HG03439 (cell line): ENCODE measurements around the gene NUCB1.

Experiments used
- ATAC-seq: cut with Tn5 transposase; IDR thresholded peaks from one replicate; pipeline ENCODE4 v1.9.1; 2021; ENCODE audit warnings: mild to moderate bottlenecking, moderate library complexity; ENCODE audit not compliant: unreplicated experiment

NUCB1 gene

GRCh38 chr19:48928164-48929025, 28.3 kb downstream of the NUCB1 start:
- no peak for ATAC-seq

DNA sequence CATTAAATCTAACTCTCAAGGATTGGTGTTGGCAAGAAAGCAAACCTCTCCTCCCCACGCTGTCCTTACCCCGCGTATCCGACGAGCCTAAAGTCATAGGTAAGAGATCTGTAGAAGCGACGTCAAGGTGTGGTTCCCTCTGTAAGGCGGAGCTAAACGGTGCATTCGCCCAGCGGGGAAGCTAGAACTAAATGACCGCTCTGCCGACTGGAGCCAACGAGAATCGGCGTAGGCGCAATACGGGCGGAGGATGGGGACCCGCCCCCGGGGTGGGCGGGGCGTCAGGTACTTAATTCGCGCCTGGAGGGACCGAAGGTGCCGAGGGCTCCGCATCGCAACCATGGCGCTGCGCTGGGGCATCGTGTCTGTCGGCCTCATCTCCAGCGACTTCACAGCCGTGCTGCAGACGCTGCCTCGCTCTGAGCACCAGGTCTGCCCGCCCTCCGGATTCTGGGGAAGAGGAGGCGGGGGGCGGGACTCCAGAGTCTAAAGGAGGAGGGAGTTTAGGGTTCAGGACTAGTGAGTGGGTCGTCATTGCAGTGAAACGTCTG, 33.3 kb downstream of the NUCB1 start, which contains the start of gene DHDH:
Gene DHDH (plus strand): TSS at position 318 of the 551 bp plus-strand sequence. CDS start 23 bp downstream, at position 341.
- peak; percentile 63 for ATAC-seq

- no peak for ATAC-seq
Observed at GRCh38 chr19:48934837-48935236, 34.7 kb downstream of the NUCB1 start.

GRCh38 chr19:48935864-48936263, 35.8 kb downstream of the NUCB1 start:
- no peak for ATAC-seq

DNA sequence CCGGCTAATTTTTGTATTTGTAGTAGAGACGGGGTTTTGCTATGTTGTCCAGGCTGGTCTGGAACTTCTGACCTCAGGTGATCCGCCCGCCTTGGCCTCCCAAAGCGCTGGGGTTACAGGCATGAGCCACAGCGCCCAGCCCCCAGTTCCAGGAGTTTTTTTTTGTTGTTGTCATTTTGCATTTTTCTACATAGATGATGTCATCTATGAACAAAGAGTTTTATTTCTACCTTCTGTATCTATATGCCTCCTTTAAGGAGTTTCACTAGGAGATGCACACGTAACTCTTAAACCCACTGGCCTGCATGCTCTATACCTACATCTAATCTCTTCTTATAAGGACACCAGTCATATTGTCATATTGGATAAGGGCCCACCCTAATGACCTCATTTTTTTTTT, 38.1 kb downstream of the NUCB1 start:
- no peak for ATAC-seq

DNA sequence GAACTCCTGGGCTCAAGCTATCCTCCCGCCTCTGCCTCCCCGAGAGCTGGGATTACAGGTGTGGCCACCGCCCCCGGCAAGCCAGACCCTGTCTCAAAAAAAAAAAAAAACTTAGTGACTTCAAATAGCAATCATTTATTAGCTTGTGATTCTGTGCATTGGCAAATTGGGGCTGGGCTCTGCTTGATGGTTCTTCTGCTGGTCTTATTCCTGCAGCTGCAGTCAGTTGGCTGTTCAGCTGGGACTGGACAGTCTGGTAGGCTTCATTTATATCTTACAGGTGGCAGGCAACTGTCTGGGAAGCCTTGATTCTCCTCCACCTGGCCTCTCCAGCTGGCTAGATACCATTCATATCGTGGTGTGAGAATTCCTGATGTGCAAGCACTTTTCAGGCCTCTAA, 40.8 kb downstream of the NUCB1 start:
- ATAC-seq: no peak

- no peak for ATAC-seq
Observed at GRCh38 chr19:48943081-48943480, 43.0 kb downstream of the NUCB1 start.

DNA sequence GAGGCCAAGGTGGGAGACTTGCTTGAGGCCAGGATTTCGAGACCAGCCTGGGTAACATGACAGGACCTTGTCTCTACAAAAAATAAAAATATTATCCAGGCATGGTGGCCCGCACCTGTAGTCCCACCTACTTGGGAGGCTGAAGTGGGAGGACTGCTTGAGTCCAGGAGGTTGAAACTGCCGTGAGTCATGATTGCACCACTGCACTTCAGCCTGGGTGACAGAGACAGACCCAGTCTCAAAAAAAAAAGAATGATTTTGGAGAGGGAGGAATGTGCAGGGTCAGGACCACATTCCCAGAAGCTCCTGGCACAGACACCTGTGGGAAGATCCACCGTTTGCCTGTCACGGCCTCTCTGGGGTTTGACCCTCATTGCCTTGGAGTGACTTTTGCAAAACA, 45.3 kb downstream of the NUCB1 start:
- ATAC-seq: no peak

- ATAC-seq: no peak
Observed at GRCh38 chr19:48945817-48946216, 45.7 kb downstream of the NUCB1 start.

DNA sequence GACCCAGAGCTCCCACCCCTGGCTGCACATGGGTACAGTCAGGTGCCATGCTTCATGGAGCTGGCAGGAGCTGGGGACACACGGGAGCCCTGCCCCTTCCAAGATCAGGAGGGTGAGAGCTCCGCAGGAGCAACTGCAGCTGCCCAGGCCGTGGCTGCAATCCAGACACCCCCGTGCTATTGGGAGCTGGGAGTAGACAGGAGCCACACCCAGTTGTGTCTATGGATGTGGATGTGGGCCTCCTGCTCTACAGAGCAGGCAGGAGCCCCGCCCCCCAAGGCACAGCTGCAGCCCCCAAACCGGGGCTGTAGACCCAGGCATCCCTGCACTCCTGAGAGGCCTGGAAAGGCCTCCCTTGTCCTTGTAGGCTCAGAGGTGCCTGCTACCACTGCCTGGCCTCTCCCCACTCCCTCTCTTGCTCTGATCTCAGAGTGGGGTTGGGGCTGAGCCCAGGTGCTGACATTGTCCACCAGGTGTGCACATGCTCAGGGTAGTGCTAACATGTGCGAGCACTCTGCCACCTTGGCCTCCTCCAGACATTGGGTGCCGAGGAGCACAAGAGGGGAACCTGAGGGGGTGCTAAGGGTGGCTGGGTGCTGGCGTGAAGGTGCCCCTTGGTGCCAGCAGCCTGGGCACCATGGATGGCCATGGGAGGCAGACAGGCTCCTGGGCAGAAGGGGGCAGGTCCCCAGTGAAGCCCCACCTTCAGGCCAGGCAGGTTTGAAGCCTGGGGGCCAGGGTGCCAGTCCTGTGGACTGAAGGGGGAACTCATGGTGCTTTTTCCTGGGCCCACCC, 46.5 kb downstream of the NUCB1 start:
- ATAC-seq: no peak

DNA sequence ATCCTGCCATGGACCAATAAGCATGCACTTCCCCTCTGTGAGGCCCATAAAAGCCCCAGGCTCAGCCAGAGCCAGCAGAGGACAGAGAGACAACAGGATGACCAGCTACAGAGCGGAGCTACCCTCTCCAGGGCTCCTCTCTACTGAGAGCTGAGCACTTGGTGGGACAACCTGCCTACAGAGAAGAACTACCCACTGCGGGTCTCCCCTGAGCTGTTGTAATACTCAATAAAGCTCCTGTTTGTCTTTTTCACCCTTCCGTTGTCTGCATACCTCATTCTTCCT, 47.1 kb downstream of the NUCB1 start:
- ATAC-seq: no peak

DNA sequence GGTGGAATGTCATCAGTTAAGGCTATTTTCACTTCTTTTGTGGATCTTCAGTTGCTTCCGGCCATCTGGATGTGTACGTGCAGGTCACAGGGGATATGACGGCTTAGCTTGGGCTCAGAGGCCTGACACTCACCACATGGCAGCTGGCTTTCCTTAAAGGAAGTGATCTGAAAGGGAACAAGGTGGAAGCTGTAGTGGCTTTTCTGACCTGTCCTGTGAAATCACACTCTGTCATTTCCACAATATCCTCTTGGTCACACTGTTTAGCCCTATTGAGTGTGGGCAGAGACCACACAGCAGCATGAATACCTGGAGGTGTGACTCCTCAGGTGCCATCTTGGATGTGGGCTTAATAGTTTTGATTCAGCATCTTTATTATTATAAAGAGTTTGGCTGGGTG, 50.0 kb downstream of the NUCB1 start:
- ATAC-seq: no peak

DNA sequence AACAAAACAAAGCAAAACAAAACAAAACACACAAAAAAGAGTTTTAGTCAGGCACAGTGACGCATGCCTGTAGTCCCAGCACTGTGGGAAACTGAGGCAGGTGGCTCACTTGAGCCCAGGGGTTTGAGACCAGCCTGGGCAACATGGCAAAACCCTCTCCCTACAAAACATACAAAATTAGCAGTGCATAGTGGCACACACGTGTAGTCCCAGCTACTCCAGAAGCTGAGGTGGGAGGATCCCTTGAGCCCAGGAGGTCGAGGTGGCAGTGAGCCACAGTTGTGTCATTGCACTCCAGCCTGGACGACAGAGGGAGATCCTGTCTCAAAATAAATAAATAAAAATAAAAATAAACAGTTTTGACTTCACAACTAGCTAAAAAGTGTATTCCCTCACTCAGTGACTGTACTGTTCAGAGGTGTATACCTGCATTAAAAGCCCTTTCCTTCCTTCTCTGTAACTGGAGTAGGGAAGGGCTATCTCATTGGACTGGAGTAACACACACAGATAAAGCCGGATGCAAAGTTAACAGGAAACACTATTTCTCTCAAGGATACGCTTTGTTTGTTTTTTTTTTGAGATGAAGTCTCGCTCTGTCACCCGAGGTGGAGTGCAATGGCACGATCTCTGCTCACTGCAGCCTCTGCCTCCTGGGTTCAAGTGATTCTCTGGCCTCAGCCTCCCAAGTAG, 50.9 kb downstream of the NUCB1 start:
- no peak for ATAC-seq

- no peak for ATAC-seq
Observed at GRCh38 chr19:48953141-48953540, 53.0 kb downstream of the NUCB1 start.

GRCh38 chr19:48953990-48954594, 54.0 kb downstream of the NUCB1 start:
- no peak for ATAC-seq

DNA sequence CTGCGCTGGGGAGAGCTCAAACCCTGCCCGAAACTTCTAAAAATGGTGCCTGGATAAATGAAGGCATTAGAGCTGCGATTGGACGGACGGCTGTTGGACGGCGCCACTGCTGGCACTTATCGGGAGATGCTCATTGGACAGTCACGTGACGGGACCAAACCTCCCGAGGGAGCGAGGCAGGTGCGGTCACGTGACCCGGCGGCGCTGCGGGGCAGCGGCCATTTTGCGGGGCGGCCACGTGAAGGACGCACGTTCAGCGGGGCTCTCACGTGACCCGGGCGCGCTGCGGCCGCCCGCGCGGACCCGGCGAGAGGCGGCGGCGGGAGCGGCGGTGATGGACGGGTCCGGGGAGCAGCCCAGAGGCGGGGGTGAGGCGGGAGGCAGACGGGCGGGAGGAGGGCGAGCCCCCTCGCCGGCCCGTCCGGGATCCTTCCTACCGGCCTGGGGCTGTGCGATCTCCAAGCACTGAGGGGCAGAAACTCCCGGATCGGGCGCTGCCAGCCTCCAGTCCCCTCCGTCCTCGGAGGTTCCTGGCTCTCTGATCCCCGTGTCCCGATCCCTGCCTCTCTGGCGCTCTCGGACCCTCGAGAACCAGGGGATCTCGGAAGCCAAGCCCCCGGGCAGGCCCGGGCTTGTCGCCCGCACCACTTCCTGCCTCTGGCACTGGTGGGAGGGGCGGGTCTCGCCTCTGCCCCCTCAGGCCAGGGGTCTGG, 54.6 kb downstream of the NUCB1 start, which contains the start of gene BAX:
Gene BAX (plus strand): TSS at position 281 of the 713 bp plus-strand sequence. CDS start 54 bp downstream, at position 335.
- ATAC-seq: peak; percentile 81

DNA sequence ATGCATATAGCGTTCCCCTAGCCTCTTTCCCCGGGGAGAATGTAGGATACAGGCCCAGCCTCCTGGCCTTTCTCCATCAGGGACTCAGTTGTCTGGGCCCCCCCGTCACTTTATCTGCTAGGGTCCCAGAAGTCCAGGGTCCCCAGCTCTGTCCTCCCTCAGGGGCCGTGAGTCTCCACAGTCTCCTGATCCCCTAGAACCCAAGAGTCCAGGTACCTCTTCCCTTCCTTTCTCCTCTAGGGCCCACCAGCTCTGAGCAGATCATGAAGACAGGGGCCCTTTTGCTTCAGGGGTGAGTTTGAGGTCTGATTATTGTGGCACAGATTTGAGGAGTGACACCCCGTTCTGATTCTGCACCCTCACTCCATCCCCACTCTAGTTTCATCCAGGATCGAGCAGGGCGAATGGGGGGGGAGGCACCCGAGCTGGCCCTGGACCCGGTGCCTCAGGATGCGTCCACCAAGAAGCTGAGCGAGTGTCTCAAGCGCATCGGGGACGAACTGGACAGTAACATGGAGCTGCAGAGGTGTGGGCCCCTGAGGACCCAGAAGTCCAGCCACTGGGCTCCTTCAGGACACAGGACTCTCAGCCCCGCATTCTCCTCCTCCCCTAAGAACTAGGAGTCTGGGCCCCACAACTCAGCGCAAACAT, 55.3 kb downstream of the NUCB1 start:
- ATAC-seq: no peak

- no peak for ATAC-seq
Observed at GRCh38 chr19:48958006-48958405, 57.9 kb downstream of the NUCB1 start.

DNA sequence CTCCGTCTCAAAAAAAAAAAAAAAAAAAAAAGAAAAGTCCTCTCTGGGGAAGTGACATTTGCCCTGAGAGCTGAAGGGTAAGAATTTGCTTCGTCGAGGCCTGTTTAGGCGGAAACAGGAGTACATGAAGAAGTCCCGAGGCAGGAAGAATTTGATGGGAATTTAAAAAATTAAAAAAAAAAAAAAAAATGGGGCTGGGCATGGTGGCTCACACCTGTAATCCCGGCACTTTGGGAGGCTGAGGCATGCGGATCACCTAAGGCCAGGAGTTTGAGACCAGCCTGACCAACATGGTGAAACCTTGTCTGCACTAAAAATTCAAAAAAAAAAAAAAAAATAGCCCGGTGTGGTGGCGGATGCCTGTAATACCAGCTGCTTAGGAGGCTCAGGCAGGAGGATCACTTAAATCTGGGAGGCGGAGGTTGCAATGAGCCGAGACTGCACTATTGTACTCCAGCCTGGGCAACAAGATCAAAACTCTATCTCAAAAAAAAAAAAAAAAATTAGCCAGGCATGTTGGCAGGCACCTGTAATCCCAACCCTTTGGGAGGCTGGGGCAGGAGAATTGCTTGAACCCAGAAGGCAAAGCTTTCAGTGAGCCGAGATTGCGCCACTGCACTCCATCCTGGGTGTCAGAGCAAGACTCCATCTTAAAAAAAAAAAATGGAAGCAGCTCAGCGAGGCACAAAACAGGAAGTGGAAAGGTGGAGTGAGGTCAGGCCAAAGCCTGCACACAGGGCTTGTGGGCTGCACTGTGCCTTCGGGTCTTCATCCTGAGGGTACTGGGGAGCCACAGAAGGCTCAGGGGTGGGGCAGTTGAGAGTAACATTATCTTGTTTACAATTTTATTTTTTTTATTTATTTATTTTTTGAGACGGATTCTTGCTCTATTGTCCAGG, 59.5 kb downstream of the NUCB1 start:
- no peak for ATAC-seq
